Gastrocnemius medialis (tissue), 4 donors: ENCODE data around the gene KATNB1.

Experiments
- CTCF ChIP-seq, 5 experiments: fragments of 450-650 bp in 3 of 5; fragments of 200-600 bp in 2 of 5; sonication (generic) in 2 of 5; IDR thresholded peaks in 4 of 5; conservative IDR thresholded peaks in 1 of 5; 1 replicate in 4 of 5; 2 replicates in 1 of 5; pipeline ENCODE4 v1.5.1; 2016 to 2019; ENCODE audit warnings: antibody characterized with exemption in 5 of 5, mild to moderate bottlenecking in 3 of 5, moderate library complexity in 3 of 5
- POLR2A ChIP-seq, 2 donors: fragments of 450-650 bp; IDR thresholded peaks; one replicate each; pipeline ENCODE4 v1.6.1; 2017; ENCODE audit warnings: antibody characterized with exemption in 2 of 2, mild to moderate bottlenecking in 2 of 2, moderate library complexity in 2 of 2

- TF ChIP-seq POLR2A (IDR thresholded peaks at IDR 0.05): no peak
- TF ChIP-seq CTCF (IDR thresholded peaks at IDR 0.05 in 4 of 5, conservative IDR thresholded peaks at IDR 0.05 in 1 of 5): no peak
These were observed 61.6 kb downstream of the KATNB1 start for GRCh38 chr16:57797216-57797525.
